Uterus (tissue), 4 donors: ENCODE data around the gene ZFAND4. TPM values are rescaled to one million over a fixed set of nuclear protein-coding genes. Genes with fewer than 3 reads are reported as not detected.
A peak's percentile ranks its signal among the peaks of the same experiment; 100 is the strongest.
"Not testable (repeated sequence)": the region's sequence is repeated elsewhere in the genome, so short reads cannot be mapped to it uniquely, and the experiment has no call there.

ENCODE experiments used
- DNase-seq, 2 donors: peaks; one replicate each; pipeline ENCODE4 v3.0.0-alpha.2; 2019 to 2020
- H3K27ac ChIP-seq, 2 donors: fragments of 200-600 bp; sonication (generic); 1 replicate in 1 of 2; 2 replicates in 1 of 2; pipeline ENCODE4 v1.5.1; 2016 to 2018
- H3K27me3 ChIP-seq, 2 donors: fragments of 200-600 bp; sonication (generic); one replicate each; pipeline ENCODE4 v1.5.1; 2018 to 2019; ENCODE audit warnings: control low read depth in 1 of 2
- H3K36me3 ChIP-seq, 2 donors: fragments of 200-600 bp; sonication (generic); one replicate each; pipeline ENCODE4 v1.5.1; 2019; ENCODE audit warnings: control low read depth in 1 of 2
- H3K4me1 ChIP-seq, 2 donors: fragments of 200-600 bp; sonication (generic); one replicate each; pipeline ENCODE4 v1.5.1; 2018 to 2019; ENCODE audit warnings: control low read depth in 1 of 2
- H3K4me3 ChIP-seq, 2 donors: fragments of 200-600 bp; sonication (generic); 1 replicate in 1 of 2; 2 replicates in 1 of 2; pipeline ENCODE4 v1.5.1; 2018 to 2019; ENCODE audit warnings: mild to moderate bottlenecking in 1 of 2
- H3K9me3 ChIP-seq, 2 donors: fragments of 200-600 bp; sonication (generic); one replicate each; pipeline ENCODE4 v1.5.1; 2019; ENCODE audit warnings: control low read depth in 1 of 2
- POLR2A ChIP-seq, 2 donors: fragments of 450-650 bp; IDR thresholded peaks; one replicate each; pipeline ENCODE4 v1.6.1; 2016; ENCODE audit warnings: antibody characterized with exemption in 2 of 2, mild to moderate bottlenecking in 1 of 2, moderate library complexity in 1 of 2
- intact Hi-C: fragments of 100-400 bp; cut with DNase I; formaldehyde crosslinking; loops from one replicate; pipeline ENCODE4 v1.15.1; 2023; ENCODE audit warnings: low total_unique reads
- total RNA-seq, 4 donors: library from RNA; depleted of rRNA in 3 of 4; stranded (reverse); fragments of >200 nt in 3 of 4; gene quantifications; one replicate each; pipeline versions ENCODE4 v1.1.0 to v1.2.4, GENCODE V29; 2014 to 2023
- TF ChIP-seq, protein P1 (sequence below), 4 experiments: fragments of 200-600 bp in 2 of 4; fragments of 450-650 bp in 2 of 4; sonication (generic) in 2 of 4; IDR thresholded peaks; one replicate each; pipeline ENCODE4 v1.5.1; 2016 to 2019; ENCODE audit warnings: antibody characterized with exemption in 4 of 4, mild to moderate bottlenecking in 2 of 4, moderate library complexity in 1 of 4
- donor health status: DM: yes; HTN: yes; CAD: no.

The ZFAND4 gene
- total RNA-seq, 4 donors from 2014 or later, result 6.1 to 22.5 (median 17.9) TPM

DNA sequence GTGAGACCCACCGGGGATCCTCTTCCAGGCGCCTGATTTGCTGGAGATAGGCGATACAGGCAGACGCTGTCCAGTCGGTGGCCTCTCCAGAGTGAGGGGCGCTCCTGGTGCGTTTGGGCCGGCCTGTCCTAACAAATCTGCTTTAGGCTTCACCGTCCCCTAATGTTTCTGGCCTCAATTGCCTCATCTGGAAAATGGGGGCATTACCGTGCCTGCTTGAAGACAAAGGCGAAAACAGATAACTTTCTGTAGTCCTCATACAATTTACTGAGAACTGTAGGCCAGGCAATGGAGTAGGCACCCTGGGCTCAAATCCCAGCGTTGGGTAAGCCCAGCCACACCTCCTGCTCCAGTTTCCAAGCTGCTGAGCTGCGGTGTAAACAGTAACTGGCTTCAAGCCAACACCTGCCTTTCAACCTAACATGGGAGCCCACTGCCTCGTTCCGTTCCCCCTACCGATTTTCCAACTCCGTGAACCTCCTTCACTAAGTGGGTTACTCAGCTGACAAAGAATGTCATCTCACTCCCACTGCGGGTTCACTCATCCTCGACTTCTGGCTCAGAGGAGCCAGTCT is 589 bp upstream of the ZFAND4 start:
- peak overlapping the region; percentile 80 to 85 for H3K27ac ChIP-seq
- H3K9me3 ChIP-seq, result no peaks in the 10 kb centered on the region
- no peak for TF ChIP-seq POLR2A (IDR thresholded peaks at IDR 0.05)
- TF ChIP-seq, protein P1, sequence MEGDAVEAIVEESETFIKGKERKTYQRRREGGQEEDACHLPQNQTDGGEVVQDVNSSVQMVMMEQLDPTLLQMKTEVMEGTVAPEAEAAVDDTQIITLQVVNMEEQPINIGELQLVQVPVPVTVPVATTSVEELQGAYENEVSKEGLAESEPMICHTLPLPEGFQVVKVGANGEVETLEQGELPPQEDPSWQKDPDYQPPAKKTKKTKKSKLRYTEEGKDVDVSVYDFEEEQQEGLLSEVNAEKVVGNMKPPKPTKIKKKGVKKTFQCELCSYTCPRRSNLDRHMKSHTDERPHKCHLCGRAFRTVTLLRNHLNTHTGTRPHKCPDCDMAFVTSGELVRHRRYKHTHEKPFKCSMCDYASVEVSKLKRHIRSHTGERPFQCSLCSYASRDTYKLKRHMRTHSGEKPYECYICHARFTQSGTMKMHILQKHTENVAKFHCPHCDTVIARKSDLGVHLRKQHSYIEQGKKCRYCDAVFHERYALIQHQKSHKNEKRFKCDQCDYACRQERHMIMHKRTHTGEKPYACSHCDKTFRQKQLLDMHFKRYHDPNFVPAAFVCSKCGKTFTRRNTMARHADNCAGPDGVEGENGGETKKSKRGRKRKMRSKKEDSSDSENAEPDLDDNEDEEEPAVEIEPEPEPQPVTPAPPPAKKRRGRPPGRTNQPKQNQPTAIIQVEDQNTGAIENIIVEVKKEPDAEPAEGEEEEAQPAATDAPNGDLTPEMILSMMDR (IDR thresholded peaks at IDR 0.05), result no peak
- H3K36me3 ChIP-seq, result no peaks in the 10 kb centered on the region
- intact Hi-C loops, result no loop called here
- no peaks in the 10 kb centered on the region for H3K4me1 ChIP-seq
- H3K27me3 ChIP-seq, result no peaks in the 10 kb centered on the region
- DNase-seq, result peak in 1 of 2 donors; percentile 27
- H3K4me3 ChIP-seq, result peak overlapping the region; percentile 56 to 96

DNA sequence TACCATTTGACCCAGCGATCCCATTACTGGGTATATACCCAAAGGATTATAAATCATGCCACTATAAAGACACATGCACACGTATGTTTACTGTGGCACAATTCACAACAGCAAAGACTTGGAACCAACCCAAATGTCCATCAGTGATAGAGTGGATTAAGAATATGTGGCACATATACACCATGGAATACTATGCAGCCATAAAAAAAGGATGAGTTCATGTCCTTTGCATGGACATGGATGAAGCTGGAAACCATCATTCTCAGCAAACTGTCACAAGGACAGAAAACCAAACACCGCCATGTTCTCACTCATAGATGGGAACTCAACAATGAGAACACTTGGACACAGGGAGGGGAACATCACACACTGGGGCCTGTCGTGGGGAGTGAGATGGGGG is 1.3 kb downstream of the ZFAND4 start:
- peak overlapping the region in 1 of 2 donors; percentile 96 for H3K4me3 ChIP-seq
- DNase-seq, H3K36me3 ChIP-seq, H3K27me3 ChIP-seq, H3K4me1 ChIP-seq, H3K27ac ChIP-seq, intact Hi-C loops, H3K9me3 ChIP-seq: not testable (repeated sequence)

GRCh38 chr10:45669897-45670296 is 2.7 kb downstream of the ZFAND4 start:
- H3K9me3 ChIP-seq, DNase-seq, H3K27ac ChIP-seq, H3K4me3 ChIP-seq, intact Hi-C loops, H3K4me1 ChIP-seq, H3K36me3 ChIP-seq, H3K27me3 ChIP-seq: not testable (repeated sequence)

DNA sequence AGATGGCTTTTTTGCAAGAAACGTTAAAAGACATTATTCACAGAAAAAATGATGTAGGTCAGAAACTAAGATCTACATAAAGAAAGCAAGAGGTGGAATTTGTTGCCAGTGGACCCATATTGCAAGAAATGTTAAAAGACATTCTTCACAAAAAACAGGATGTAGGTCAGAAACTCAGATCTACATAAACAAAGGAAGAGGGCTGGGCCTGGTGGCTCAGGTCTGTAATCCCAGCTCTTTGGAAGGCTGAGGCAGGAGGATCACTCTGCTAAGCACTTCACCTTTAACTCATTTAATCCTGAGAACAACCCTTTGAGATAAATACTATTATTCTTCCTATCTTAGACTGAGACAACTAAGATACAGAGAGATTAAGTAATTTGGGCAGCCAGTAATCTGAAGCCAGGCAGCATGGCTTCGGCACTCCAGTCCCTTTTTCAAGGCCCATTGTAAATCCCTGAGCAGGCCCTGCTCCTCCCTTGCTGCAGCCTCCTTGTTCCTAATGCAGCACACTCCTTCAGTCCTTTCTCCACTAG is 11.6 kb downstream of the ZFAND4 start:
- no peak for DNase-seq
- Histone ChIP-seq H3K27me3 (no peaks in the 10 kb centered on the region), H3K27ac (no peak overlapping the region), H3K9me3 (no peaks in the 10 kb centered on the region), H3K4me3 (no peak overlapping the region), H3K36me3 (no peaks in the 10 kb centered on the region), H3K4me1 (no peaks in the 10 kb centered on the region)
- intact Hi-C loops, result no loop called here
- no peak for TF ChIP-seq POLR2A (IDR thresholded peaks at IDR 0.05)
- TF ChIP-seq, protein P1 (IDR thresholded peaks at IDR 0.05), result no peak

DNA sequence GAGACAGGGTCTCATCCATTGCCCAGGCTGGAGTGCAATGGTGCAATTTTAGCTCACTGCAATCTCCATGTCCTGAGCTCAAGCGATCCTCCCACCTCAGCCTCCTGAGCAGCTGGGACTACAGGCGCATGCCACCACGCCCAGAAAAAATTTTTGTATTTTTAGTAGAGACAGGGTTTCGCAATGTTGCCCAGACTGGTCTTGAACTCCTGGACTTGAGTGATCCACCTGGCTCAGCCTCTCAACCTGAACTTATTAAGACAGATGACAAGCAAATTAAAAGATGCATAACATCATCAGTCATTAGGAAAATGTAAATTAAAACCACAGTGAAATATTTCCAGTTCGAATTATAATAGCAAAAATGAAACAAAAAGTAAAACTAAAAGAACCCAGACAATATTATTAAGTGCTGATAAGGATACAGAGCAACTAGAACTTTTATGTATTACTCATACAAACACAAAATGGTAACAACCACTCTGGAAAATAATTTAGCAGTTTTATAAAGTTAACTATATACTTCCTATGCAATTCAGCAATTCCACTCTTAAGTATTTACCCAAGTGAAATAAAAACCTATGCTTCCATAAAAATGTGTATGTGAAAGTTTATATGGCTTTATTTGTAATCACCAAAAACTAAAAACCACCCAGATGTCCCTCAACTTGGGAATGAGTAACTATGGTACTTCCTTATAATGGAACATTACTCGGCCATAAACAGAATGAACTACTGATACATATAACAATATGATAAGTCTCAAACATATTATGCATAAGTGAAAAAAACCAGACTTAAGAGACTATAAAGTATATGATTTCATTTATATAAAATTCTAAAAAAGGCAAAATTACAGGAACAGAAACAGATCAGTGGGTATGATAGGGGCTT is 15.3 kb downstream of the ZFAND4 start:
- no peaks in the 10 kb centered on the region for H3K36me3 ChIP-seq
- no peak overlapping the region for H3K27ac ChIP-seq
- H3K4me3 ChIP-seq, result no peak overlapping the region
- intact Hi-C loops, result no loop called here
- H3K4me1 ChIP-seq, result no peaks in the 10 kb centered on the region
- no peaks in the 10 kb centered on the region for H3K9me3 ChIP-seq
- no peaks in the 10 kb centered on the region for H3K27me3 ChIP-seq
- DNase-seq, result no peak
- TF ChIP-seq, protein P1 (IDR thresholded peaks at IDR 0.05), result no peak
- TF ChIP-seq POLR2A (IDR thresholded peaks at IDR 0.05), result no peak

GRCh38 chr10:45655219-45655618 is 17.4 kb downstream of the ZFAND4 start:
- no peaks in the 10 kb centered on the region for H3K9me3 ChIP-seq
- no peak for DNase-seq
- H3K4me3 ChIP-seq, result no peak overlapping the region
- no peaks in the 10 kb centered on the region for H3K4me1 ChIP-seq
- H3K36me3 ChIP-seq, result no peaks in the 10 kb centered on the region
- H3K27ac ChIP-seq, result no peak overlapping the region
- no peak for TF ChIP-seq POLR2A (IDR thresholded peaks at IDR 0.05)
- TF ChIP-seq, protein P1 (IDR thresholded peaks at IDR 0.05), result no peak
- H3K27me3 ChIP-seq, result no peaks in the 10 kb centered on the region
- intact Hi-C loops, result no loop called here

DNA sequence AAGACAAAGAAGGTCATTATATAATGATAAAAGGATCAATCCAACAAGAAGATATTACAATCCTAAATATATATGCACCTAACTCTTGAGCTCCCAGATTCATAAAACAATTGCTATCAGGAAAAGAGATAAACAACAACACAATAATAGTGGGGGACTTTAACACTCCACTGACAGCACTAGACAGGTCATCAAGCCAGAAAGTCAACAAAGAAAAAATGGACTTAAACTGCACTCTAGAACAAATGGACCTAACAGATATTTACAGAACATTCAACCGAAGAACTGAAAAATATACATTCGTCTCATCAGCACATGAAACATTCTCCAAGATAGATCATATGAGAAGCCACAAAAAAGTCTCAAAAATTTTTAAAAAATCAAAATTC is 17.8 kb downstream of the ZFAND4 start:
- H3K27me3 ChIP-seq, H3K27ac ChIP-seq, intact Hi-C loops: not testable (repeated sequence)

More for the DNA sequence above, 17.8 kb downstream of the ZFAND4 start:
- not testable (repeated sequence) for H3K36me3 ChIP-seq, DNase-seq, H3K9me3 ChIP-seq, H3K4me3 ChIP-seq, H3K4me1 ChIP-seq
